RKO (cell line): ENCODE results near the gene MARCHF7.

Experiments used
- DNase-seq: peaks from one replicate; pipeline ENCODE4 v3.0.0-alpha.2; 2016; ENCODE audit warnings: low spot score

MARCHF7 gene

DNA sequence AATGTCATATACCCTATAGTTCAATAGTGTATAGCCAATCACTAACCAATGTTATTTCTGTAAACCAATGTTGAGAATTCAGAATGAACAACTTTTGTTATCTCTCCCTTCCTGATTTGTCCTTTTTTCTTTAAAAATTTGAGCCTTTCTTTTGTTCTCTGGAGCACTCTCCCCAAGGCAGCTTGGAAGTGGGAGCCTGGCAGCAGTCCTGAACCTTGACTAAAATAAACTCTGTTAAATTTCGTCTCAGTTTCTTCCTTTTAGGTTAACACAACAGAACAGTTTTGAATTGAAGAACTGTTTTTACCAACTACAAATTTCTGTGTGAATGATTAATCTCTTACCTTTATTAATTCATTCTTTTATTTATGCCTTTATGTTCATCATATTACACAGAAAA is 49.8 kb downstream of the MARCHF7 start:
- DNase-seq, result no peak
